HG03469 (cell line): ENCODE results near the gene FOXO3.
"Not testable (repeated sequence)": the region's sequence is repeated elsewhere in the genome, so short reads cannot be mapped to it uniquely, and the experiment has no call there.

Experiments
- ATAC-seq: cut with Tn5 transposase; IDR thresholded peaks from one replicate; pipeline ENCODE4 v1.9.1; 2021; ENCODE audit warnings: mild to moderate bottlenecking, moderate library complexity, moderate number of reproducible peaks; ENCODE audit not compliant: unreplicated experiment

The FOXO3 gene

DNA sequence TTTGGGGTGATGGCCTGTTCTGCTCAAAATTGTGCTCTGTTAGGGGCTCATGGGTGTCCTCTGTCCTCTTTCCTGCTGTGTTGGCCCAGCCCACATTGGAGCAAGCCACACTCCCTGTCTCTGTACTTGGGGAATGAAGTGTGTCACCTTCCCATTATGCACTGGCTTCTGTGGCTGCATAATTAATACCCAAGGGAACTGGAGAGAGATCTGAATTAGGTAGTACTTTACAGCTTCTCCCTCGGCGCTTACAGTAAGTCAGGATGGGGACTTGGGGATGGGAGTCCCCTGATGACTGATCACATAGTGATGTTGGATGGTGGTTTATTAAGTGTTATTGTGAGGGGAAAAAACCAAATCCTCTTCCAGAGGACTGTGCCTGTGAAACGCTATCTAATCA, 116.6 kb downstream of the FOXO3 start:
- ATAC-seq, result no peak

DNA sequence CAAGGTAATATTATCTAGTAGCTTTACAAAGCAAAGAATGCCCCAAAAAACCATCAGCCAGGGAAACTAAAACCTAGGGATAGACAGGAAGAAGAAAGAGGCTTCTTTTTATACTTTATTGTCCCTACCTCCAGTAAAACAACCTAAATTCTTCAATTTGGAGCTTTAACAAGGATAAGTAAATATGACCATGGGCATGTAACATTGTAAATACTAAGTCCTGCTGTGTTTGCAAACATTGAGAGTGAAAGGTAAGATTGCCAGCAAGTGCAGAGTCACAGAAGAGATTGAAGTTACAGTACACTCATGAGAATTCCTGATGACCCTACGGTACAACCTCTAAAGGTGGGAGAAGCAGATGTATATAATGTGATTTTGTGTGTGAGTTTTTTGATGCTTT, 117.2 kb downstream of the FOXO3 start:
- ATAC-seq, result no peak

DNA sequence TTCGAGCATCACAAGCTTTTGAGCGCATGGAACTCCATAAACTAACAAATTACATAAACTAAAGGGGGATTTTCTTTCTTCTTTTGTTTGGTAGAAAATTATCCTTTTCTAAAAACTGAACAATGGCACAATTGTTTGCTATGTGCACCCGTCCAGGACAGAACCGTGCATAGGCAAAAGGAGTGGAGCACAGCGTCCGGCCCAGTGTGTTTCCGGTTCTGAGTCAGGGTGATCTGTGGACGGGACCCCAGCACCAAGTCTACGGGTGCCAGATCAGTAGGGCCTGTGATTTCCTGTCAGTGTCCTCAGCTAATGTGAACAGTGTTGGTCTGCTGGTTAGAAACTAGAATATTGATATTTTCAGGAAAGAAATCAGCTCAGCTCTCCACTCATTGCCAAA, 119.6 kb downstream of the FOXO3 start:
- ATAC-seq, result not testable (repeated sequence)

DNA sequence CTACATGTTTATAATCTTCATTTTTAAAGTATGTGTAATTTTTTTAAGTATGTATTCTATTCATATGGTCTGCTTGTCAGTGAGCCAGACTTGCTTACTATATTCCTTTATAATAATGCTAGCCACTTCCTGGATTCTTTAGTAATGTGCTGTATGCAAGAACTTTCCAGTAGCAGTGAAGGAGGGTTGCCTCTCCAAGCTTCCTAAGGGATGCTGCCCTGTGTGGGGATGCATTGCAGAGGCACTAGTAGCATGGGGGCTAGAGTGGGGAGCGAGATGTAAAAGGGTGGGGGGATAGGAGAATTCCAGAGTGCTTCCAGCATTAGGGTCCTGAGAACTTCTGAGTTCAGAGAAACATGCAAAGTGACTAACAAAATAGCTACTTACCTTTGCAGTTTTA, 121.0 kb downstream of the FOXO3 start:
- ATAC-seq, result not testable (repeated sequence)

DNA sequence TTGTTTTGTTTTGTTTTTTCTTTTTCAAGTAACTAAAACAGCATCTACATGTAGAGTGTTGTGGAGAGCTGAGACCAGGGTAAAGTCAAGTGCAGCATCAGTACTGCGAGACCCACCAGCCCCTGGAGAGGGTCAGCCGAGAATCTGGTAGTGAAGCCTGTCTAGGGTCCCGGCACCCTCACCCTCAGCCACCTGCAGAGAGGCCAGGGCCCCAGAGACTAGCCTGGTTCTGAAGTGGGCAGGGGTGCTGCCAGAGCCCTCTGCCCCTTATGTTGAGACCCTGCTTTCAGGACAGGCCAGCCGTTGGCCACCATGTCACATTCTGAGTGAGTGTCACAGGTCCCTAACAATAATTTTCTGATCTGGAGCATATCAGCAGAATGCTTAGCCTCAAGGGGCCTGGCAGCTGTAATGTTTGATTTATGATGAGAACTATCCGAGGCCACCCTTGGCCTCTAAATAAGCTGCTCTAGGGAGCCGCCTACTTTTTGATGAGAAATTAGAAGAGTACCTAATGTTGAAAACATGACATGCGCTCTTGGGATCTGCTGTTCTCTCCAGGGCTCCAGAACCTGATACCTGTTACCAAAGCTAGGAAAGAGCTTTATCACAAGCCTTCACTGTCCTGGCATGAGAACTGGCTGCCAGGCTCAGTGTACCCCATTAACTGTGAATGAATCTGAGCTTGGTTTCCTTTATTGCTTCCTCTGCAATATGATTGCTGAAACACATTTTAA, 121.8 kb downstream of the FOXO3 start:
- ATAC-seq, result not testable (repeated sequence)

DNA sequence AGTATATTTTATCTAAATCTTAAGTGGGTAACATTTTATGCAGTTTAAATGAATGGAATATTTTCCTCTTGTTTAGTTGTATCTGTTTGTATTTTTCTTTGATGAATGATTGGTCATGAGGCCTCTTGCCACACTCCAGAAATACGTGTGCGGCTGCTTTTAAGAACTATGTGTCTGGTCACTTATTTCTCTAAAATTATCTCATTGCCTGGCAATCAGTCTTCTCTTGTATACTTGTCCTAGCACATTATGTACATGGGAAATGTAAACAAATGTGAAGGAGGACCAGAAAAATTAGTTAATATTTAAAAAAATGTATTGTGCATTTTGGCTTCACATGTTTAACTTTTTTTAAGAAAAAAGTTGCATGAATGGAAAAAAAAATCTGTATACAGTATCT, 123.3 kb downstream of the FOXO3 start:
- not testable (repeated sequence) for ATAC-seq

DNA sequence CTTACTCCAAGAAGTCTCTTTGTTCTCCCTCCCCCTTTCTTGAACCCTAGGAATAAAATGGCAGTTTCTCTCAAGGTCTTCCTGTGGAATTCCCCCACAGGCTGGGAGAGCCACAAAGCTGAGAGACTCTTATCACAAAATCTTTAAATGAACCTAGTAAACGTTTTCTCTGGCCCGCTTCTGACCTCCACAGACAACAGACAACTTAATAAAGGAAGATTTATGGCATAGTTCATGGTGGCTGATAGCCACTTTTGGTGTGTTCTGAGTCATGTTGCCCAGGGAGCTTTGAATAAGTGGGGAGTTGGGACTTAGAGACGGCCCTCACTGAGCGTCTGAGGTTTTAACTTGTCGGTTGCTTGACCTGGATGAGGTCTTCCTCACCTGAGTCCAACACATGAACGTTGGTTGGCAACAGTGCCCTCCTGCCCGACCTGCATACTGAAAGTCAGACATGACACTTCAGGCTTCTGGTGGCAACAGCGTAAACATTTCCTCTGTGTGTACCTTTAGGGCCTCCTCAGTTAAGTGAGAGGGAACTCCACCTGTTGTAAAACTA, 124.1 kb downstream of the FOXO3 start:
- ATAC-seq, result no peak

DNA sequence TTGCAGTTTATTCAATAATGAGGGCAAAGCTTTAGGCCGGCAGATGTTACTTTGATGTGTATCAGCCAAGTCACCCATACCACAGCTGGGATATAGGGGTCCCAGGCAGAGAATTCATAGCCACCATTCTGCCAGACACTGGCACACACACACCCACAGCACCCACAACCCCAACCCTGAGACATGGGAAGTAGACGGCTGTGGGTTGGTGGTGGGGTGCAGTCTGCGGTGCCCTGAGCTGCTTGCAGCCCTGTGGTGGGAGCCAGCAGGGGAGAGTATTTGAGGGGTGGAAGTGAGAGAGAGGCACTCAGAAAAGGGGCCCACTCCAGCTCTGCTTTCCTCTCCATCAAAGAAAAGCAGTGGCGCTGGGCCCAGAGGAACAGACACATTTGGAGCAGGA, 125.3 kb downstream of the FOXO3 start:
- no peak for ATAC-seq

DNA sequence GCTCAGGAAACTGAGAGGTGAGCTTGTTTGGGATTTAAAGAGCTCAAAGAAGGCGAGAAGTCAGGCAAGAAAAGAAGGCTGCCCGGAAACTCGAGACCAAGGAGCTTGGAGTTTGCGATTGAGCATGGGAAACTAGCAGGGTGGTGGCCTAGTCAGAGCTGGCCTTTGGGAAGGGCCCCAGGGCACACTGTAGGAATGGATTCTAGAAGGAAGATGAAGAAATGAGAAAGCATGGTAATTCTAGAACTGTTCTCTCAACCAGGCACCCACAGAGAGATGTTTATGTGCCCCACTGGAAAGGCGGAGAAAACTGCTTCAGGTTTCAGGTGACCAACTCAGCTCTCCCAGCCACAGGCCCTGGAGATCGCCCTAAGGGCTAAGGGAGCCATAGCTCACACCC, 126.2 kb downstream of the FOXO3 start:
- ATAC-seq, result no peak

DNA sequence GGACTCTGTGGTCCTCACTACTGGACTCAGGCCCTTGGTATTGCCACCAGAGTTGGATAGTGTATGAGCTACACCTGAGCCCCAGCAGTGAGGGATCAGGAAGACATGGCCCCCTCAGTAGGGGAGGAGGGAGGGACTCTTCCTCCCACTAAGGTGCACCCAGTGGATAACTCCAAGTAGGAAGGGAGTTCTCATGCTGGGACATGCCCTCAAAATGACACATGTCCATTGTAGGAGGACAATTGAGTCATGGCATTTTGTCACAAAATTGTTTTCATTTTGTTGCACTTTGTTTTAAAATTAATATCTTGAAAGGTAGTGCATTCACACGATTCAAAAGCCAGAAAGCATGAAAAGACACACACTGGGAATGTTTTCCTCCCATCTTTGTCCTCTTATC, 127.2 kb downstream of the FOXO3 start:
- no peak for ATAC-seq

DNA sequence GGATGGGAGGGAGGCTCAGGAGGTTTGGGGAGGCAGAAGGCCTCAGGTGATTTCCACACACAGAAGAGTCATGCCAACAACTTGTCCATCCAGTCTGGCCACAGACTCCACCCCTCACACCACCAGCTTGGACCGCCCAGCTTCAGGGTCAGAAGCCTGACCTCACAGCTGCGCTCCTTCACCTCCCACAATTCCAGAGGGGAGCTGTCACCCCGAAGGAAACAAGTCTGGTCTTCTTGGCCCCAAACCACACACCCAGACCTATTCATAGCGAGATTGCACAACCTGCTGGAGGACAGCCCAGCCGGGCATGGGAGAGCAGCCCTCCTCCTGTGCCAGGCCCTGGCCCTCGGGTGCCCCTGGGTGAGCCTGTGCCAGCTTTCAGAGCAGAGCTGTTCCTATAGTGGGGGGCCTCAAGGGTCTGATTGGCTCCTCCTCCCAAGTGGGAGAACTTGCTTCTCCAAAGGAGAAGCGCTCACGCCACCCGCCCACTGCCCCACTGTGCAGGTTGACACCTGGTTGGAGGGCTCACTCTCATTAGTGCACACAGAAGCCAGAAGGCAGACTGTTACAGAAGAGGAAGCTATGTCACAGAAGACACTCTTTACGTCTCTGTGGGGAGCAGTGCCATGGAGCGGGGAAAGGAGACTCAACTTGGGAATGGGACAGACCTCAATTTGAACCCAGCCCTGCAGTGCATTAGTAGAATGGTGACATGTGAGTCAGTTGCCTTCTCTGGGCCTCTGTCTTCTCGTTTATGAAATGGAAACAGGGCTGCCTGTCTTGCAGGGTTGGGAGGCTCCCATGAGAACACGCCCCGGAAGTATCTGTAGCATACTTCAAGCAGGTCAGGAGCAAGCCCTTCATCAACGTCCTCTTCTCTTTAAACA, 128.8 kb downstream of the FOXO3 start:
- no peak for ATAC-seq

DNA sequence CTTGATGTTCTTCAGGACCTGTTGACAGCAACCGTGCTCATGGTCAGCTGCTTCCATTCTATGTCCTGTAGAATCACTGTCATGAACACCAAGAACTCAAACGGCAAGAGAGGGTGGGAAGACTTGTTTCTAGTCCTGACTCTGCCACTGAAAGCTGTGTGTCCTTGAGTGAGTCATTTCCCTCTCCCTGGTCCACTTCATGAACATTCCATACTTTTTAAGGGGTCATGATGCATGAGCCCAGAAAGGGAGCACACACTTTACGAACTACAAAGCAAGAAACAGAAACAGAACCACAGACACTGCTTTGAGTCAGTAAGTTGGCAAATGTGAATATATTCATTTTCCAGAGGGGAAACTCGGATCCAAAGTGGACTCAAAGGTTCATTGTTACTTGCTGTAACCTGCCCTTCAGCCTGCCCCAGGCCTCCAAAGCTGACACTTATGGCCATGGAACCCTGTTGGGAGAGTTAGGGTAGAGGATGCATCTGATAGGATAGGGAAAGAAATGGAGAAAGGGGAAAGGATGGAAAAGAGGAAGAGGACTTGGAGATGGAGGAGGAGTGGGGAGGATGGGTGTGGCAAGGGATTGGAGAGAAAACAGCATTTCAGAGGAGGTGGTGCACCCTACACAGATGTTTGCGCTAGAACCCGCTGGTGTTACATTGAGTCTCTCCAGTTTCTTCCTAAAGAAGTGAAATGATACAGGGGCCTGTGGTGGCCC, 129.8 kb downstream of the FOXO3 start:
- no peak for ATAC-seq

DNA sequence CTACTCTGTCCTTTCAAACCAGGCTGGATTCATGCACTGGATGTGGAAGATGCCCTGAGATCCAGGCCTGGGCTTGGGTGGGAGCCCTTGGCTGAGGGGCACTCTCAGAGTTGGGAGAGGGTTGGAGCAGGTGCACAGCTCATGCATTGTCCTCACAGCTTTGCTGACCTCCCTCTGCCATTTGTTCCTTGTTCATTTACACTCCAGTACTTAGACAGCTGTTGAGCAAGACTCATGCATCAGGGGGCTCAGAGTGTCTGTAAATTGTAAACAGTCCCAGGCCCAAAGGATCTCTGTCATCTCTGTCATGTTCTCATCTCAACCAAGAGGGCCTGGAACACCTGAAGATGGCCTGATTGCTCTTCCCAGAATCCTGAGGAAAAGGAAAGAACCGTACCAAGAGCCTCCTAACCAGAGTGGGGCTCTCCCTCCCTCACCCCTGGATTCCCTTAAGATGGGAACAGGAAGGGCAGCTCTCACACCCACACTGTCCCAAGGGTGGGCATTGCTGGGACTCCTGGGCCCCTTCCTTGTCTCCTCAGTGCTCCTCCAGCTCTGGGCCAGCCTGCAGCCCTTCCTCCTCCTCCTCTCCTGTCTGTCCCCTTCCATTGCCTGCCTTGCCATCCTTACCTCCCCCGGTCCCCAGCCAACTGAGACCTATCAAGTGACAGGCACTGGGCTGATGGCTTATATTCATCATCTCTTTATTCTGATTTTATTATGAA, 132.9 kb downstream of the FOXO3 start:
- no peak for ATAC-seq

DNA sequence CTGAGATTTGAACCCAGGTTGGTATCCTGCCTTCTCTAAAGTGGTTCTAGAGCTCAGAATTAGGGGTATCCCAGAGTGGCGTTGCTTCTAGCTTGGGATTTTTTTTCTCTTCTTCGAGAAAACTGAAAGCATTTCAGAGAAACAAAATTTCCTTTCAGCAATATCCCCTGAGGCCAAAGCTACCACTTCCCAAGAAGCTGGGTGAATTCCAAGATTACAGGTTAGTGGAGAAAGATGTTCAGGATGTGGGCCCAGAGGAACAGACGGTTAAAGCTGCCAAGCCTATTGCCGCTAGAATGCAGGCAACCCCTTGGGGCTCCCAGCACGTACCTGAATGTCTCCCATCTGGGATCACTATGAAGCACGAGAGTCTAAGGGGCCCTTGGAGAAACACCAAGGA, 134.1 kb downstream of the FOXO3 start:
- no peak for ATAC-seq

DNA sequence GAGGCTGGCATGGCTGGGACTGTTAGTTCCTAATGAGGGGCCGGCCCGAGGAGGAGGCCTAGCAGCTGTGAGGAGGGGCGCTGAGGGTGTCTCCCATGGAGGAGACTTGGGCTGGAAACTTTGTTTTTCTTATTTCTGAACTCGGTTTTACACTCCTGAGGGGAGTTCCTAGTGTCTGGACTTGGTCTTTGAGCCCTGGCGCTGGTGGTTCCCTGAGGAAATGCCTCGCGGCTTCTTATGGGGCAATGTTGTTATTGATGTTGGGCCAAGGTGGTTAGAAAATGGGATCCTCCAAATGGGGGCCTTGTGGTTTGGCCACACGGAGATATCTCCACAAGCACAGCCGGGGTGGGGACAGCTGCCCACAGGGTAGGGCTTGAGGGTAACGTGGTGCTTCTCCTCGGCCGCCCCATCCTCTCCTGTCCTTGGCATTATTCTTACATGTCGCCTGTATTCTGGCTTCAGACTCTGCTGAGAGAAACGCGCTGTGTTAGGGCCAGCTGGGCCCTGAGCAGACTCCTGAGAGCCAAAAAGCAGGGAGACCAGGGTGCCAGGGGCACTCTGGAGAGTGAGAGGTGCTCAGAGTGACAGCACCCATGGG, 136.9 kb downstream of the FOXO3 start:
- ATAC-seq, result no peak

DNA sequence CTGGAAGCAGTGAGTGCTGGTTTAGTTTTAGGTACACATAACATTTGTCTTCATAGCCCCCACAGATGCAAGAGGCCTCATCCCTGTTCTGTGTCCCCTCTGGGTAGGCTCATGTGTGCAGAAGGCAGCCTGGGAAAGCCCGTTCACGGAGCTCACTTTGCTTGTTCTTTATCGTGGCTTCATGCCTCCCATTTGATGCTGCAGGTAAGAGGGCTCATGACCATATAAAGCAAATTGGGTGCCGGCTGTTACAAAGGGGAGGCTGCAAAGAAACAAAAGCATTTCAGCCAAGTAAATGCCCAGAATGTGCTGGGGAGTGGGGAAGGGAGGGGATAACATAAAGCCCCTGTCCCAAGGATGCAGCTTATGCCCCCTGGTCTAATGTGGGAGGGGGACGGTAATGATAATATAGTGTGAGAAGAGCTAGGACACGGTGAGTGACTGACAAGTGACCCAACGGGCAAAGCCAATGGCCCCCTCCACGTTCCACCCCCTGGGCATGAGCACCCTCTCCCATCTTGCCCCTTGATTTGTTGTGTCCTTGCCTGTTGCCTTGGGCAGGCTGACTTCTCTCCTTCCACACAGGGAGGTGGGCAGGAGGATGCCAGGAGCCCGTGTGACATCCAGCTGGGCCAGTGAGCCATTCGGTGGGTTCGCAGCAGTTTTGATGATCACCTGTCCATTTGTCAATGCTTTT, 138.0 kb downstream of the FOXO3 start:
- ATAC-seq, result no peak

DNA sequence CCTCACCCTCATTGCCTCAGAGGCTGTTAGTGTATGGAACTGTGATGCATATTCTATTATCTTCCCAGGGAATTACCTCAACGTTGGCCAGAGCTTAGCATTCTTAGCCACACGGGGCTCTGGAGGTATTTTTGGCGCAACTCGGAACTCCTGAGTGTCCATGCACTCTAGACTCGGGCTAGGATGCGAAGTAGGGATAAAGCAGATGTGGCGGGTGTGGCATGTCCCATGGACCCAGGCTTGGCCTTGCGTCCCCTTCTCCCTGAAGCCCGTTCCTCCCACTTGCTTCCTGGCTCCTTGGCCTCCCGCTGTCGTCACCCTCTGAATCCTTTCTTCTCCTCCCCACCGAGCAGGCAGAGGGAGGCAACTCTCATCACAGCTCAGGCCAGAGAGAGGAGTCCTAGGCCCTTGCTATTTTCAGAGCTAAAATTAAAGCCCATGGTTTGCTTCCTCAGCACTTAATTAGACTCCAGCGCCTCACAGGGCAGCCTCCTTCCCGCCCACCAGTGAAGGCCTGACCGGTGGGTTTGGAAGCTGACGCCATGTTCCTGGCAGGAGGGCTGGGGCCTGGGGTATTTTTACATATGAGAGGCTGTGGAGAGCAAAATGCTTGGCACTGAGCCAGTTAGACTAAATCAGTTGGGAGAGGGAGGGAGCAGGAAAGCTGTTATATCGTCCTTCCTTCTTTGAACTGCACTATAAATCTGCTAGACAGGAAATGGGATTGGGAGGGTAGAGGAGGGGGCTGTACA, 138.7 kb downstream of the FOXO3 start:
- ATAC-seq, result no peak

DNA sequence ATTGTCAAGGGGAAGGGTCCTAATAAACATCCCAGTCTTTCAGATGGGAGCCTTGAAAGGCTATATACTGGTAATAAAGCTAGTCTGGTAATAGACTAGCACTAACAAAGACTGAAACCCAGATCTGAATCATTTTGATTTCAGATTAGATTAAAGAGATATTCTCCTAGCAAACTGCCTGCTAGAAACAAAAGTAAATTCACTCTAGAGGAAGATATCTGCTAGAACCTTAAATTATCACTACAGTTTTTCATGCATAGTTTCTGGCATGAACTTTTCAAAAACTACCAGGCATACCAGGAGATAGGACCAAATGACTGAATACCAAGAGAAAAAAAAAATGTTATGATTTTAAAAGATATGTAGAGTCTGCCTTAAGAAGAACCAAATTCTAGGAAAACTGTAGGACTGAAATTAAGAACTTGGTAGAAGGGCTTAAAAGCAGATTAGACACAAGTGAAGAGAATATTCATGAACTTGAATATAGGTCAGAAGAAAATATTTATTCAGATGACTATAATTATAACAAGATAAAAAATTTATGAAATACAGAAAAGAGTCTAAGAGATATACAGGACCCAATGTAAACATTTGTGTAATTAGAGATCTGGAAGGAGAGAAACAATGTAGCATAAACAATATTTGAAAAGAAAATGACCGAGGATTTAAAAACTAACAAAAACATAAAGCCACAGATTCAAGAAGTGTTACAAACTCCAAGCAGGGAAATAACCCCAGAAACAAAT, 141.6 kb downstream of the FOXO3 start:
- no peak for ATAC-seq
